ENCODE measurements around the gene SLC16A12. TPM values are rescaled to one million over a fixed set of nuclear protein-coding genes. Genes with fewer than 3 reads are reported as not detected.
A peak's percentile ranks its signal among the peaks of the same experiment; 100 is the strongest.

SLC16A12 gene
- total and polyA plus RNA-seq, 8 donors: 0.06 to 9.7 (median 0.81) TPM; not detected in 2

DNA sequence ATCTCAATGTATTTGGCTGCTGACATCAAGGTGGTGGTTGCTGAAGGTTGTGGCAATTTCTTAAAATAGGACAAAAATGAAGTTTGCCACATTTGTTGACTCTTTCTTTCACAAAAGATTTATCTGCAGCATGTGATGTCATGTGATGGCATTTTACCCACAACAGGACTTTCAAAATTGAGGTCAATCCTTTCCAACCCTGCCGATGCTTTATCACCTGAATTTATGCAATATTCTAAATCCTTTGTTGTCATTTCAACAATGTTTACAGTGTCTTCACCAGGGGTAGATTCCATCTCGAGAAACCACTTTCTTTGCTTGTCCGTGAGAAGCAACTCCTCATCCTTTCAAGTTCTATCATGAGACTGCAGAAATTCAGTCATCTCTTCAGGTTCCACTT is 40.6 kb upstream of the SLC16A12 start:
- Histone ChIP-seq H3K4me3 (no peak overlapping the region), H3K27ac (no peak overlapping the region), H3K4me1 (no peaks in the 10 kb centered on the region), H3K9me3 (no peaks in the 10 kb centered on the region), H3K27me3 (no peaks in the 10 kb centered on the region), H3K36me3 (no peaks in the 10 kb centered on the region)
- intact Hi-C loops (cut with DNase I; ENCODE audit: low total_unique reads): no loop called here
- DNase-seq: no peak
- TF ChIP-seq POLR2A (IDR thresholded peaks at IDR 0.05) (no peak), EP300 (IDR thresholded peaks at IDR 0.05) (no peak), POLR2AphosphoS5 (IDR thresholded peaks at IDR 0.05) (no peak)
- TF ChIP-seq, protein P1, sequence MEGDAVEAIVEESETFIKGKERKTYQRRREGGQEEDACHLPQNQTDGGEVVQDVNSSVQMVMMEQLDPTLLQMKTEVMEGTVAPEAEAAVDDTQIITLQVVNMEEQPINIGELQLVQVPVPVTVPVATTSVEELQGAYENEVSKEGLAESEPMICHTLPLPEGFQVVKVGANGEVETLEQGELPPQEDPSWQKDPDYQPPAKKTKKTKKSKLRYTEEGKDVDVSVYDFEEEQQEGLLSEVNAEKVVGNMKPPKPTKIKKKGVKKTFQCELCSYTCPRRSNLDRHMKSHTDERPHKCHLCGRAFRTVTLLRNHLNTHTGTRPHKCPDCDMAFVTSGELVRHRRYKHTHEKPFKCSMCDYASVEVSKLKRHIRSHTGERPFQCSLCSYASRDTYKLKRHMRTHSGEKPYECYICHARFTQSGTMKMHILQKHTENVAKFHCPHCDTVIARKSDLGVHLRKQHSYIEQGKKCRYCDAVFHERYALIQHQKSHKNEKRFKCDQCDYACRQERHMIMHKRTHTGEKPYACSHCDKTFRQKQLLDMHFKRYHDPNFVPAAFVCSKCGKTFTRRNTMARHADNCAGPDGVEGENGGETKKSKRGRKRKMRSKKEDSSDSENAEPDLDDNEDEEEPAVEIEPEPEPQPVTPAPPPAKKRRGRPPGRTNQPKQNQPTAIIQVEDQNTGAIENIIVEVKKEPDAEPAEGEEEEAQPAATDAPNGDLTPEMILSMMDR (IDR thresholded peaks at IDR 0.05): no peak
- WGBS, 5 donors: 85 to 96% (median 91%) methylated on average over 3 of the region's 3 CpGs

DNA sequence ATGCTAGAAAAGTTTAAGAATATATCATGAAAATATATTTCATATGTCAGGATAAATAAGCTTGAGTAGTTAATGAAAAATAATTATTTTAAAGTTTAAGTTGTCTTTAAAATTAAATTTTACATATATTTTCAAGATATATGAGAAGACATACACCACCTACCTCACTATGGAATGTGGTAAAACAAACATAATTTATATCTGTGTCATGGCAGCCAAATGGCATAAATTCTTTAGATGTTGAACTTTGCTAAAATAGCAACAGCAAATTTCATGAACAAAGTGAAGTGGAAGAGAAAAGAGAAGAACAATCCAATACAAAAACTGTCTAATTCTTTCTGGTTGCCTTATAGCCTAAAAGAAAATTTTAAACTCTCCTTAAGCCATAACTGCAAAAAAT is 39.6 kb upstream of the SLC16A12 start:
- Histone ChIP-seq H3K4me3 (no peak overlapping the region), H3K36me3 (no peaks in the 10 kb centered on the region)
- intact Hi-C loops (cut with DNase I; ENCODE audit: low total_unique reads): no loop called here

DNA sequence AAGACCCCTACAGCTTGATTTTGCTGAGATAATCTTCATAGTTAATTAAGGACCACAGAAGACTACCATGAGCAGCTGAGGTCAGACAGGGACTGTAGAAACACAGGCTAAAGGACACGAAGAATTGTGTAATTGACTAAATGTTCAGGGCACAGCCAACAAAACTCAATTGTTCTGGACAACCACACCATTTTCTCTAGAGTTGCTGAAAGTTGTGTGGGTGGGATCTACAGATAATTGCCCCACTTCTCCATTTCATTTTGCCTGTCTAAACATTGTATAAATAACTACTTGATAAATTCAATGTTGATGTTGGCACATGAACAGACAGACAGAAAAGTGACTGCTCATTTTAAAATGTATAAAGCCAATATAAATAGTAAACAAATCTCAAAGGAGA is 39.0 kb upstream of the SLC16A12 start:
- no peak for DNase-seq

More for the DNA sequence above, 39.6 kb upstream of the SLC16A12 start:
- Histone ChIP-seq H3K27me3 (no peaks in the 10 kb centered on the region), H3K4me1 (no peaks in the 10 kb centered on the region), H3K27ac (no peak overlapping the region), H3K9me3 (no peaks in the 10 kb centered on the region)
- no peak for DNase-seq
- TF ChIP-seq EP300 (IDR thresholded peaks at IDR 0.05) (no peak), POLR2AphosphoS5 (IDR thresholded peaks at IDR 0.05) (no peak), POLR2A (IDR thresholded peaks at IDR 0.05) (no peak)

DNA sequence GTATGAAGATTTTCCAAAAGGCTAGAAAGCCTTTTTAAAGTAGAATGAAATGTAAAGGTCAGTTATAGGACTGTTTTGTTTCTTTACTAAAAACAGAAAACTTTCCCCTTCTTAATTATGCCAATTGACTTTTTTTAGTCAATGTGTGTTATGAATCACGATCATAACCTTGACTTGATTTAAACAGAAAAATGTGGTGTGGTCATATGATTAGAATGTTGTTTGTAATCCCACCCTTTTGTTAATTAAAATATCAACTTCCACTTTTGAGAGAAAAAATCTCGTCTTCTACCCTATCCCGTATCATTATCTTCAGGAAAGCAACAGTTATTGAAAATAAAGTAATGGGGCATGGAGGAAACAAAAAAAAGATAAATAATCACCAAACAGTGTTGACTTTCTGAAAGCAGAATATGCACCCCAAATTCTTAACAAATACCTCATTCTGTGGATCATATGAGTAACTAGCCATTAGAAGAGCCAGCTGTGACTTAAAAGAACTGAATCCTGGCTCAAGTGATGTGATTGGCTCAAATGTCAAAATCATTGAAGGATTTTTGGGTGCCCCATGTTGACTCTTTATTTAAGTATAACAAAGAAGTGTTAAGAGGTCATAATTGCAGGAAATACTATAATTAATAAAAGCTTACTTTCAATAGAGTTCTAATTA is 32.3 kb upstream of the SLC16A12 start:
- WGBS, 5 donors: 47 to 67% (median 50%) methylated on average over 3 of the region's 3 CpGs
- Histone ChIP-seq H3K27ac (no peak overlapping the region), H3K9me3 (no peaks in the 10 kb centered on the region), H3K36me3 (no peaks in the 10 kb centered on the region), H3K4me1 (peaks cover 0 to 4% (median 0%) of the 10 kb centered on the region in 4 donors), H3K27me3 (no peaks in the 10 kb centered on the region), H3K4me3 (no peak overlapping the region)
- no peak for TF ChIP-seq EP300 (IDR thresholded peaks at IDR 0.05)
- intact Hi-C loops (cut with DNase I; ENCODE audit: low total_unique reads): no loop called here
- DNase-seq: no peak

More for the DNA sequence above, 39.0 kb upstream of the SLC16A12 start:
- Histone ChIP-seq H3K9me3 (no peaks in the 10 kb centered on the region), H3K36me3 (no peaks in the 10 kb centered on the region), H3K27me3 (no peaks in the 10 kb centered on the region), H3K27ac (no peak overlapping the region), H3K4me3 (no peak overlapping the region), H3K4me1 (no peaks in the 10 kb centered on the region)
- TF ChIP-seq POLR2A (IDR thresholded peaks at IDR 0.05) (no peak), EP300 (IDR thresholded peaks at IDR 0.05) (no peak), POLR2AphosphoS5 (IDR thresholded peaks at IDR 0.05) (no peak)
- TF ChIP-seq, protein P1 (IDR thresholded peaks at IDR 0.05): no peak
- intact Hi-C loops (cut with DNase I; ENCODE audit: low total_unique reads): no loop called here
- WGBS, 5 donors: 23 to 55% (median 52%) methylated on average over 1 of the region's 1 CpG

DNA sequence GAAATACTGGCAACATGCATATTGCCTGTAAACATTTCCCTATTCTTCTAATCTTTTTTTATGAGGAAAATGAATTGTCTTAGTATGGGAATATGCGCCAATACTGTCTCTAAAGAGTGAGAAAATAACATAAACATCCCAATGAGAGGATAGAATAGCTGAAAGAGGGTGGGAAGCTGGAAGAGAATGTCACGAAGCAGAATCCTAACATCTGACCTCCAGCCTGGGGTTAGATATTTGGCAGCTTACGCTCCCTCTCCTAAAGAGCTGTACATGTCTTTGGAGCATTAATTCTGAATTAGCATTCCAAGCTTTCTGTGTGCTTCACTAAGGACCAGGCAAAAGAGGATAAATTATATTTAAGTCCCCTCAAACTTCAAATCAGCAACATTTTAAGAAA is 31.6 kb upstream of the SLC16A12 start:
- no peaks in the 10 kb centered on the region for H3K36me3 ChIP-seq
- no peaks in the 10 kb centered on the region for H3K27me3 ChIP-seq
- TF ChIP-seq EP300 (IDR thresholded peaks at IDR 0.05): no peak
- no peak for TF ChIP-seq POLR2AphosphoS5 (IDR thresholded peaks at IDR 0.05)
- TF ChIP-seq POLR2A (IDR thresholded peaks at IDR 0.05): no peak
- TF ChIP-seq, protein P1 (IDR thresholded peaks at IDR 0.05): no peak
- intact Hi-C loops (cut with DNase I; ENCODE audit: low total_unique reads): no loop called here
- H3K9me3 ChIP-seq: no peaks in the 10 kb centered on the region
- H3K27ac ChIP-seq: no peak overlapping the region
- 46 to 75% (median 57%) methylated on average over 3 of the region's 3 CpGs for WGBS, 5 donors
- no peak overlapping the region for H3K4me3 ChIP-seq
- peak in 1 of 2 donors; percentile 77 for DNase-seq
- H3K4me1 ChIP-seq: peaks cover 0 to 4% (median 0%) of the 10 kb centered on the region in 4 donors
